ENCODE results near the gene MYBPHL.

The MYBPHL gene

DNA sequence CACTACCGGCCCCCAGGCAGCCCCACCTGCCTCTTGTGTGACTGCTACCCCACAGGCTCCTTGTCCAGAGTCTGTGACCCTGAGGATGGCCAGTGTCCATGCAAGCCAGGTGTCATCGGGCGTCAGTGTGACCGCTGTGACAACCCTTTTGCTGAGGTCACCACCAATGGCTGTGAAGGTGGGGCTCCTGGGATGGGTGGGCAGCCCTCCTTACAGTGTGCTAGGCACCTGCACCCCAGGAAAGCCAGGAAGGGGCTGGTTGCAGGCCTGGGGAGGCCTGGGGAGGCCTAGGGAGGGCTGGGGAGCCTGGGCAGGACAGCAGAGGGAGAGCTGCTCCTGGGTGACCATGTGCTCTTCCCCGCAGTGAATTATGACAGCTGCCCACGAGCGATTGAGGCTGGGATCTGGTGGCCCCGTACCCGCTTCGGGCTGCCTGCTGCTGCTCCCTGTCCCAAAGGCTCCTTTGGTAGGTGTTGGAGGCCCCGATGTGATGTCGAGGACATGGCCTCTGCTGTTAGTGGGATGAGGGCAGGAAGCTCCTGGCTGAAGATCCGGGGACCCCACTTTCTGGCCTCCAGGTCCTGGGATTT, 41.0 kb downstream of the MYBPHL start:
- DNase-seq (ENCODE audit: low read depth): no peak

DNA sequence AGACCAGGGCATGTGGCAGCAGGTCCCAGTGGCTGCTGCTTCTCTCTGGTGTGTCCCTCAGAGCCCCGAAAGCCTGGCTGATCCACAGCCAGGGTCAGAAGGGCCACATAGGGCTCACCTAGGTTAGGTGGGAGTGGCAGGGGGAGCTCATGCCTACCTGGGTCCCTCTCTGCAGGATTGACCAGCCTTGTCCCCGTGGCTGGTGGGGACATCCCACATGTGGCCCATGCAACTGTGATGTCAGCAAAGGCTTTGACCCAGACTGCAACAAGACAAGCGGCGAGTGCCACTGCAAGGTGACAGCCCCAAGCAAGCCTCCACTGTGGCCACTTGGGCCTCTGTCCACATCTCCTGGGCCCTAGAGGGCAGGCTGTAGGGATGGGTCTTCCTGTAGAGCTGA, 41.8 kb downstream of the MYBPHL start:
- no peak for DNase-seq (ENCODE audit: low read depth)

DNA sequence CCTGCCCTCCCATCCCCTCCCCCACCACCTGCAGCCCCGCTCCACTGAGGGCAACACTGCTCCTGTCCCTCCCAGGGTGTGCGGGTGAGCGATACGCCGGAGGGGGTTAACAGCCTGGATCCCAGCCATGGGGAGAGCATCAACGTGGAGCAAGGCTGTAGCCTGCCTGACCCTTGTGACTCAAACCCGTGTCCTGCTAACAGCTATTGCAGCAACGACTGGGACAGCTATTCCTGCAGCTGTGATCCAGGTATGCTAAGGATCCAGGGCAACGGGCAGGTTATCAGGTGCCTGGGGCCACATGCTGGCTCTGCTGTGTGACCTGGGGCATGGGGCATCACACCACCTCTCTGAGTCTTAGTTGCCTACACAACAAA, 42.4 kb downstream of the MYBPHL start:
- DNase-seq (ENCODE audit: low read depth): no peak

DNA sequence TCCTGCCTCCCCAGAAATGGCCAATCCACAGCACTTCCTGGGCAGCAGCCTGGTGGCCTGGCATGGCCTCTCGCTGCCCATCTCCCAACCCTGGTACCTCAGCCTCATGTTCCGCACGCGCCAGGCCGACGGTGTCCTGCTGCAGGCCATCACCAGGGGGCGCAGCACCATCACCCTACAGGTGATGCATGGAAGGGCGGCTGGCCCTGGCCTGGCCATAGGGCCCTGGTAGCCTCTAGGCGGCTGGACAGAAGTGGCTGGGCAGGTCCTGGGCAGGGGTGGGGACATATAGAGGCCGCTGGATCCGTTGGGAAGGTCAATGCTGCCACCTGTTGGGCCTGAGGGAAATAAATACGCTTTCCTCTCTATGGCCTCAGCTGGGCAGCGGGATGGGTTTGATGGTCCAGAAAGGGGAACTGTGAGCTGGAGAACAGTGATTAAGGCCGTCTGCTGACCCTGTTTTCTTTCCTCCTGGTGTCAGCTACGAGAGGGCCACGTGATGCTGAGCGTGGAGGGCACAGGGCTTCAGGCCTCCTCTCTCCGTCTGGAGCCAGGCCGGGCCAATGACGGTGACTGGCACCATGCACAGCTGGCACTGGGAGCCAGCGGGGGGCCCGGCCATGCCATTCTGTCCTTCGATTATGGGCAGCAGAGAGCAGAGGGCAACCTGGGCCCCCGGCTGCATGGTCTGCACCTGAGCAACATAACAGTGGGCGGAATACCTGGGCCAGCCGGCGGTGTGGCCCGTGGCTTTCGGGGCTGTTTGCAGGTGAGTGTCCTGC, 43.0 kb downstream of the MYBPHL start:
- peak; percentile 73 for DNase-seq (ENCODE audit: low read depth)

DNA sequence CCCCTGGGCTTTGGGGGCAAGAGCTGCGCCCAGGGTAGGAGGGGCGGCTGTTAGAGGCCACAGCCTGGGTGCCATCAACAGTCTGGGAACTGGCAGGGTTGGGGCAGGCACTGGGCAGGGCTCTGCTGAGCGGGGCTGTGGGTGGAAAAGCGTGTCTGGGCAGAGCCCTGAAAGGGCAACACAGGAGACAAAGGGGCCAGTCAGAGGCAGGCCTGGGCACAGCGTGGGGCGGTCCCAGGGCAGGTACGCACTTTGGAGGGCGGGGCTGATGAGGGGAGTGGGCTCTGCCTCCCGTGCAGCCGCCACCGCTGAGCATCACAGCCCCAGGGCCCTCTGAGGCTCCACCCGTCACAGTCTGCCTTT, 43.6 kb downstream of the MYBPHL start:
- no peak for DNase-seq (ENCODE audit: low read depth)

DNA sequence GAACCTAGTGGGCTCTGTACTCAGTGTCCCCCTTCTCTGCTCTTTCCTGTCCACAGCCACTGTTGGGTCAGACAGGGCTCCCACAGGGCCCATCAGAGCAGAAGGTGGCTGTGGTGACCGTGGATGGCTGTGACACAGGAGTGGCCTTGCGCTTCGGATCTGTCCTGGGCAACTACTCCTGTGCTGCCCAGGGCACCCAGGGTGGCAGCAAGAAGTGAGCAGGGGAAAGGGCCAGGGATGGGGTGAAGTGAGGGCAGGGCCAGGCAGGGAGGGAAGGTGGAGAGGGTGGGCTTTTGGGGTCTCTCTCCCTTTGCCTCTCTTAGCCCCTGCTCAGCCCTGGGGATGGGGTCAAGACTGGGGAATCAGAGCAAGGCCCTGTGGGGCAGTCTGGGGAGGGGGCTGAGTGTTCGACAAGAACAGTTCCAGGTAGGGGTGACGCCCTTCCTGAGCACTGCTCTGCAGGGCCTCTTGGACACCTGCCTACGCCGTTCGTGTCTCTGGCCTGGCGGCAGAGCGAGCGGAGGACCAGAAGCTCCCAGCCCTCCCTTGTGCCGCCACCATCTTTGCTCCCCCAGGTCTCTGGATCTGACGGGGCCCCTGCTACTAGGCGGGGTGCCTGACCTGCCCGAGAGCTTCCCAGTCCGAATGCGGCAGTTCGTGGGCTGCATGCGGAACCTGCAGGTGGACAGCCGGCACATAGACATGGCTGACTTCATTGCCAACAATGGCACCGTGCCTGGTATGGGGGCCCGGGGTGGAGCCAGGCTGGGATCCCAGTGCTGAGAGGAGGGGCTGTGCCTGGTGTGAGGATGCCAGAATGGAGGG, 44.4 kb downstream of the MYBPHL start:
- DNase-seq (ENCODE audit: low read depth): no peak

DNA sequence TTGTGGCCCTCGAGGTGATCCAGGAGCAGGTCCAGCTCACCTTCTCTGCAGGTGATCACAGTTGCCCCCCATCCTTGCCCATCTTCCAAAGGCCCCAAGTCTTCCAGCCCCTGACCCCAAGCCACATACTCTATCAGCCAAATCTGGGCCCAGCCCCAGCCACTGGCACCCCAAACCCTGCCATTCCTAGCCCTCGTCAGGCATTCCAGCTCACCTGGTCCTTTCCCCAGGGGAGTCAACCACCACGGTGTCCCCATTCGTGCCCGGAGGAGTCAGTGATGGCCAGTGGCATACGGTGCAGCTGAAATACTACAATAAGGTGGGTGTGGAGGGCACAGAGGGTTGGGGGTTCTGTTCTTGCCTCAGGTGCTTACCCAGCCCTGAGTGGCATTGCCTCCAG, 45.2 kb downstream of the MYBPHL start:
- no peak for DNase-seq (ENCODE audit: low read depth)

DNA sequence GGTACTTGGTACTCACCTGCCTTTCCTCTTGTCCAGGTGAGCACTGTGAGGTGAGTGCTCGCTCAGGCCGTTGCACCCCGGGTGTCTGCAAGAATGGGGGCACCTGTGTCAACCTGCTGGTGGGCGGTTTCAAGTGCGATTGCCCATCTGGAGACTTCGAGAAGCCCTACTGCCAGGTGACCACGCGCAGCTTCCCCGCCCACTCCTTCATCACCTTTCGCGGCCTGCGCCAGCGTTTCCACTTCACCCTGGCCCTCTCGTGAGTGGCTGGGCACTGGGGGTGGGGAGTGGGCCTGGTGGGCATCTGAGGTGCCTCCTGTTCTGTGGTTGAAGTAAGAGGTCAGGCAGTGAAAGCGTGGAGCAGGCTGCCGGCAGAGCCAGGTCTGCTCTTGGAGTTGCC, 45.8 kb downstream of the MYBPHL start:
- DNase-seq (ENCODE audit: low read depth): no peak

DNA sequence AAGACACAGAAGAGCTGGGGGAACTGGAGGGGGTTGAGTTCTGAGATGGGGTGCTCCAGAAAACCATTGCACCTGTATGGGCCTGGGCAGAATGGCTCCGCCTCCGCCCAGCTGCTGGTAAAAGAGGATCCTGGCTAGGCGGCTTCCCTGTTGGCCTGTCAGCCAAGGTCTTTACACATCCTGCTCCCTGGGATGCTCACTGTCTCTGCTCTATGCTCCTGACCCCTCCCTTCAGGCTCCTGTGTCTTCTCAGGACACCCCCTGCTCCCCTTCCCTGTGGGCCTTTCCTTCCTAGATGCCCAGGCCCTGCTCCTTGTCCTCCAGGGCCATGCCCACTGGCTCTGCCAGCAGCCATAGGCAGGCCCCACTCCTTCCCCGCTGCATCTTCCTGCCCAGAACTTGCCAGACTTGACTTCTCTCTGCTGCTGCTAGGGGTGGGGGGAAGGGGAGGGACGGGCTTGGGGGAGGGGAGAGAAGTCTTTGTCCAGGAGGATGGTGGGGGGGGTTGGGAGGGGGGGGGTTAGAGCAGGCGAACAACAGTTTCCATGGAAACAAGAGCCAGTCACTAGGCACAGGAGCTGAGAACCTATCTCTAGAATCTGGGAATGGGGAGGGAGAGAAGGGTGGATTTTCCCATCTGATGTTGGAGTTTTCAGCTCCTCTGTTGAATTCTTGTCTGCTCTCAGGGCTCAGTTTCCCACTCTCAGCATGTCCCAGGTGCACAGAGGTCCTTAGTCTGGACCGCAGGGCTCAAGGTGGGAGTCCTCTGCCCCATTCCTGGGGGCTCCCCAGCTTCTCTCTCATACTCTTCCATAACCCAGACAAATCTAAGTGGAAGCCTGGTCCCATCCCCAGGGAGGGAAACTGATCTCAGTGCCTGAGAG, 46.9 kb downstream of the MYBPHL start:
- DNase-seq (ENCODE audit: low read depth): no peak

DNA sequence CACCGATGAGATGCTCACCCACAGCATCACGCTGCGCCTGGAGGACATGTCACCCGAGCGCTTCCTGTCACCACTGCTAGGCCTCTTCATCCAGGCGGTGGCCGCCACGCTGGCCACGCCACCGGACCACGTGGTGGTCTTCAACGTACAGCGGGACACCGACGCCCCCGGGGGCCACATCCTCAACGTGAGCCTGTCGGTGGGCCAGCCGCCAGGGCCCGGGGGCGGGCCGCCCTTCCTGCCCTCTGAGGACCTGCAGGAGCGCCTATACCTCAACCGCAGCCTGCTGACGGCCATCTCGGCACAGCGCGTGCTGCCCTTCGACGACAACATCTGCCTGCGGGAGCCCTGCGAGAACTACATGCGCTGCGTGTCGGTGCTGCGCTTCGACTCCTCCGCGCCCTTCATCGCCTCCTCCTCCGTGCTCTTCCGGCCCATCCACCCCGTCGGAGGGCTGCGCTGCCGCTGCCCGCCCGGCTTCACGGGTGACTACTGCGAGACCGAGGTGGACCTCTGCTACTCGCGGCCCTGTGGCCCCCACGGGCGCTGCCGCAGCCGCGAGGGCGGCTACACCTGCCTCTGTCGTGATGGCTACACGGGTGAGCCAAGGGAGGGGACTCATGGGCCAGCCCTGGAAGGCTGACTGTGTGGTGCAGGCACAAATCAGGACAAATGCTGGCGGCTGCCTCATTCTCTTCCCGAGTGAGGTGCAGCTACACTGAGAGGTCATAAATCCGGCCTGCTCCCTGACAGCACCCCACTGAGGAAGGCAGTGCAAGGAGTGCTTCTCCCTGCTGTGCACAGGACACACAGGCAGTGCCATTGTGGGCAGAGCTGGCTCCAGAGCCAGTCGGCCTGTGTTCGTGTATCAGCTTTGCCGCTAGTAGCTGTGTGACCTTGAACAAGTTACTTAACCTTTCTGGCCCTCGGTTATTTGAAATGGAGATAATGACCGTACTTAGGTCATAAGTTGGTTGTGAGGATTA, 48.0 kb downstream of the MYBPHL start:
- no peak for DNase-seq (ENCODE audit: low read depth)

DNA sequence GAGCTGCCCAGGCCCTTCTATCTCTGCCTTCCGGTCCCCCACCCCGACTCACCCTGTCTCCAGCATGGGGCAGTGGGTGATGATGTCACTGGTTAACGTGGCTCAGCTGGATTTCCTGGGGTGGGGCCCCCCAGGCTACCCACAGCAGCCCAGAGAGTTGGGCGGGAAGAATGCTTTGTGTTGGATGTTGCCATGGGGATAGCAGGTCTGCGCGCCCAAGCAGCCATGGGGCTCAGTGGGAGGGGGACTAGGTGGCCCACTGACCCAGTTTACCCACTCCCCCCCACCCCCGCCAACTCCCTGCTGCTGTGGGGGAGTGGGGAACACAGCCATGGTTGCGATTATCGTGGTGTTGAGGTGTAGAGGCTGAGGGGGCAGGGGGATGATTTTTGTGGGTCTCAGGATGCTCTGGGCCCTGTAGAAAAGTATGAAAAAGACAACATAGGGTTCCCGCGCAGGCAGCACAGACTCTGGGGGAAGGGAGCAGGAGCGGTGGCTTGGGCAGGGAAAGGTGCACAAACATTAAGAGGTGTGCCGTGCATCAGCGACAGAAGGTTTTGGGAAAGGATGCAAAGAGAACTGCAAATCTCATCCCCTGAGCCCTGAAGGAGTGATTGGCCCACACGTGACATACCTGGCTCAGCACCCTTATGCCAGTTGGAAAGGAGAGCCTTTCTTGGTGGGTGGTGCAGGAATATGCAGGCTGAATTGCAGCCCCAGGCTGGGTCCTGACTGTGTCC, 49.0 kb downstream of the MYBPHL start:
- no peak for DNase-seq (ENCODE audit: low read depth)

DNA sequence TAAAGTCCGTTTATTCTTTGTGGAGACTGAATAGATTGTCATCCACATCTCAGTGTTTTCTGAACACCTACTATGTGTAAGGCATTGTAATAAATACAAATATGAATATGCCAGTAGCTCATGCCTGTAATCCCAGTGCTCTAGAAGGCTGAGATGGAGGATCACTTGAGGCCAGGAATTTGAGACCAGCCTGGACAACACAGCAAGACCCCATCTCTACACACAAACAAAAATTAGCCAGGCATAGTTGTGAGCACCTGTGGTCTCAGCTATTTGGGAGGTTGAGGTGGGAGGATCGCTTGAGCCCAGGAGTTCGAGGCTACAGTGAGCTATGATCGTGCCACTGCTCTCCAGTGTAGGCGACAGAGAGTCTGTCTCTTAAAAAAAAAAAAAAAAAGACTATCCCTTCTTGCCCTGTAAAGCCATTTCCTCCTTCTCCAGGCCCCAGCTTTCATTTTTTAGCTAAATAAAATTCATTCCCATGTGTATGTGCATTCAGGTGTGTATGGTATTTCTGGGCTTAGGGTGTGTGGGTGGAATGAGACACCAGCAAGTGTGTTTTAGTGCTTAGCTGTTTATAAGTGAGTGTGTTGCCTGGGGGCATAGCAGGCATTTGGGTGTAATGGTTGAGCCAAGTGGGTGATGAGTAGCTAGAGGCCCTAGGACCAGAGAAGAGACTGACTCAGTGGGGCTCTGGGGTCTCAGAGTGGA, 49.7 kb downstream of the MYBPHL start:
- no peak for DNase-seq (ENCODE audit: low read depth)

DNA sequence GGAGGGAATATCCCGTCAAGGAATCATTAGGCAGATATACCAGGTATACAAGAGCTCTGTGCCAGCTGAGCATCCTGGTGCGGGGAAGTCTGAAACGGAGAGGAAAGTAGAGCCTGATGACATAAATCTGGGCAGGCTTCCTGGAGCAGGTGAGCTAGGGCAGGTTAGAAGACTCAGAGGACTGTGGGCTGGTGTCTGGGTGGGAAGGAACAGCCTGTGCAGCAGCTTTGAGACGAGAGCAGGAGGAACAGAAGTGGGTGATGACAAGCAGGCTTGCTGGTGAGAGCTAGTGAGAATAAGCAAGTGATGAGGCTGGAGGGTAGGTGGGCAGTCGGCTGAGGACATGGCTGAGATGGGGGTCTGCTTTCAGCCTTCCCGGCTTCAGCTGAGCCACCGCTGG, 50.7 kb downstream of the MYBPHL start:
- no peak for DNase-seq (ENCODE audit: low read depth)

DNA sequence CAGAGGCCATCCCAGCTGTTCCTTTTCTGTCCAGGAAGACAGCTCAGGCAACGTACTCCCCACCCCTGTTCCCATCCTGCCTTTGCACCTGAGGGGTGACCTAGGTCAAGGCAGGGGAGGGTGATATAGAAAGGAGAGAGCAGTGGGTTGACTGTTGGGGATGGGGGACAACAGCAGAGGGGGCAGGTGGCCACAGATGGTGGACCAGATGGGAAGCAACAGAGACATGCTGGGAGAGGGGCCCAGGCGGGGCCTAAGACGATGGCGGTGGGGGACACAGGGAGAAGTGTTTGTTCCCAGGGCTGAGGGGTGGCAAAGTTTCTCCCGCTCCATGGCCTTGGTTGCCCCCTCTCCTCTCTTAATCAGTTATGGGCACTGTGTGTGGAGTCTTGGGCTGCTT, 51.1 kb downstream of the MYBPHL start:
- no peak for DNase-seq (ENCODE audit: low read depth)

DNA sequence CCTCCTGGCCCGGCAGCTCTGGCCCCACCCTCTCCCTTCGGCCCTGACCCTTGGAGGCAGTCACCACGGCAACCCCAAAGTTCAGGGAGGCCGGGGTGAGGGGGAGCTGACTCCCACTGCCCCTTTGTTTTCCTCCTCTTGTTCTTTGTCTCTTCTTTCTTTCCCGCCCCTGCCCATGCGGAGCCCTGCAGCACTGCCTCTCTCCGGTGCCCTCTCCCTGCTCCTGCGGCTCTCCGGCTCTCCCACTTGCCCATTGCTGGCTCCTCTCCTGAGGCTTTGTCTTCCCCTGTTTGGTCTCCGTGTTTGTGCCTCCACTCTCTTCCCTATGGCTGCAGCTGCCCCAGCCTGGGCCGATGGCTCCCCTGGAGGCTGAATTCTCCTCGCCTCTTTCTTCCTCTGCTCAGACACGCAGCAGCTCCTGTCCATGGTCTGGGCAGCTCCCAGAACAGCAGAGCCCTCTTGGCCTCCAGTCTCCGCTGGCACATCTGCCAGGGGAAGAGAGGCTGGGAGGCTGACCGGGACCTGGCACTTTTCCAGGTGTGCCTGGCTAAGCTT, 51.6 kb downstream of the MYBPHL start:
- DNase-seq (ENCODE audit: low read depth): no peak

DNA sequence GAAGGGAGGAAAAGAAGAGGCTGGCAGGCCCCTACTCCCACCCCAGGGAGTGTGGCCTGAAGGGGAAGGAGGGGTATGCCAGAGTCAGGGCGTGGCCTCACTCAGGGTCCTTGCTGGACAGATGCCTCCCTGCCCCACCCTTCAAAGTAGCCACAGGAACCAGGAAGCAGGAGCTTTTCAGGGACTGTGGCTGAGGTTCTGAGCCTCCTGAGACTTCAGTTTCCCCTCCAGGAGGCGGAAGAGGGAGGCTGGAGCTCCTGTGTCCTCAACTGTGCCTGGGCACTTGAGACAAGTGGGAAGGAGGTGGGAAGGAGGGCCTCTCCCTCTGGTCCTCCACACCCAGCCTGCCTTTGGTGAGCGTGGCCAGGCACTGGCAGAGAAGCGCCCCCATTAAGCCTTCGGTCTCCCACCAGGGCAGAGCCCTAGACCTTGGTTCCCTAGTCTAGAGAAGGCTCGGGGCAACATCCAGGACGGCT, 52.2 kb downstream of the MYBPHL start:
- no peak for DNase-seq (ENCODE audit: low read depth)

DNA sequence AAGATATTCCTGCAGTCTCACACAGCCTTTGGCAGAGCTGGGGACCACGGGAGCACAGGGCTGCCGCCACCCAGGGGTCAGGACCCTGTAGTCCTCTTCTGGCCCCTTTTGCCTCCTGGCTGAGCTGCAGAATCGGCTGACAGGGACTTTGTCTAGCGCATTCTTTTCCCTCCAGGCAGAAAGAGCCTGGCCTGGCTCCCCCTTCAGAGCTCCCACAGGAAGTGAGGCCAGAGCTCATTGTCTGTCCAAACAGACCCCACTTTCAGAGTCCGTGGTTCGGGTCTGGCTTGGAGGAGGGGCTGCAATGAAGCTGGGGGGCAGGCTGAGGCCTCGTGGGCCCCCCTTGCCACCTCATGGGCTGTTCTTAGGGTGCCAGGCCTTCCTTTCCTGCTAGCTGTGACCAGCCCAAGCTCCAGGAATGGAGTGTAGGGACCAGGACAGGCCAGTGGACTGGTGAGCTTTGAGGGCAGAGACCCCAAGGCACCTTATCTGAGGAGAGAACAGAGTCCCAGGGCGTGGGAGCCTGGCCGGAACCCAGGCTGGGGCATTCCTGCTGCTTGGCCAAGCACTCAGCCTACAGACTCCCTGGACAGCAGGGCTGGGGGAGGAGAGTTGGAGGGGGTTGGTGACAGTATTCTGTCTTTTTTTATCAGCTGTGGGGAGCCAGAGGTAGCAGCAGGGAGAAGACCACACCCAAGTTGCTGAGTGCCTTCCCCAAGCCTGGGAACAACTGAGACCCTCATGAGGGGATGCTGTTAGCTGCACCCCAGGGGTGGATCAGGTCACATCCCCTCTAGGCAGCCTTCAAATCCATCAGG, 52.8 kb downstream of the MYBPHL start:
- no peak for DNase-seq (ENCODE audit: low read depth)
